NCI-H2107 treated with DMSO at 0.1 percent for 48 hours (cell line): ENCODE measurements around the gene IGSF21.
"Not testable (repeated sequence)": the region's sequence is repeated elsewhere in the genome, so short reads cannot be mapped to it uniquely, and the experiment has no call there.

Experiments used
- DNase-seq: peaks from one replicate; lab custom pipeline; 2025; ENCODE audit not compliant: unreplicated experiment; lab: John Stamatoyannopoulos, UW

Gene IGSF21

GRCh38 chr1:18415448-18416027, 307.9 kb downstream of the IGSF21 start:
- no peak for DNase-seq

DNA sequence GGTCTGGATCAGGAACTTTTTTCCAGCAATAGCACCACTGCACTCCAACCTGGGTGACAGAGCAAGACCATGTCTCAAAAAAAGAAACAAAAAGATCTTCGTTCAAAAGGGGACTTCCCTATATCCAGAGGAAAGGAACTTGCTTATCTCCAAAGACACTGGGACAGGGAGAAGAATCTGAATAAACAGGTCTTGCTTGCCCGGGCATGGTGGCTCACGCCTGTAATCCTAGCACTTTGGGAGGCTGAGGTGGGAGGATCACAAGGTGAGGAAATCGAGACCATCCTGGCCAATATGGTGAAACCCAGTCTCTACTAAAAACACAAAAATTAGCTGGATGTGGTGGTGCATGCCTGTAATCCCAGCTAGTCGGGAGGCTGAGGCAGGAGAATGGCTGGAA, 308.5 kb downstream of the IGSF21 start:
- DNase-seq: not testable (repeated sequence)

DNA sequence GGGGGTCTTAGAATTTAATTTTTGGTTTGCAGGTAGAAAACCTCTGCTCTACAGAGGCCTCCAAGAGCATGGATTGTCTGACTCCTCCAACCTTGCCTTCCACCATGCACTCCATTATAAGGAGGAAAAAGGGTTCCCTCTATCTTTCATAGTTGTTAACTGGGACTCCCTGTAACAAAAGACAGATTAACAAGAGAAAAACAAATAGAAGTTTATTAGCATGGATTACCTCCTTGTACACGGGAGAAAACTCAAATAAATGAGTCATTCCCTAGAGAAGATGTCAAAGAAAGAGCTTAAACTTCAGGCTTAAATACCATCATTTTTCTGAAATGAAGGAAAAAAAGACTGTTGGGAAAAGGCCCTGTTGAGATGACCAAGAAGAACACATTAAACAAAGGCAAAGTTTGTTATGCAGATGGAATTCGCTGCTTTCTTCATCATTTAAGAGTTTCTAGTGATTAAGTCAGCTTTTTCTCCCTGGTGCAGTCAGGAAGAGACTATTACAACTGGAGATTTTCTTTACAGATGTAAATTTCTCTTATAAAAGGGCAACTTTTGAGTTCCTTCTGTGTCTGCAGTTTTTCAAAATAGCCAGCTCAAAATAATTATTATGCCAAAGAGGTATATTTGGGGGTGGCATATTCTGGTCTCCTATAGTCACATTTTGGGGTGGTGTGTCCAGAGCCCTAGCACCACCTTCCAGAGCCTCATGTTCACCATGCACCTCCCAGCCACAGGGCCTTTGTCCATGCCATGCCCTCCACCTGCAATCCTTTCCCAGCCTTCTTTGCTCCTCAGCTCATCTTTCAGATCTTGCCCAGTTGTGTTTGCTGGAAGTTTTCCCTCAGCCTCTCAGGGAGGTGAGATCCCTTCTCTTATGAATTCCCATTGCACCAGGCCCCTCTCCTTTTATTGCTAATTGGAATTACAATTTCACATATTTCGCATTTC, 310.0 kb downstream of the IGSF21 start:
- no peak for DNase-seq

DNA sequence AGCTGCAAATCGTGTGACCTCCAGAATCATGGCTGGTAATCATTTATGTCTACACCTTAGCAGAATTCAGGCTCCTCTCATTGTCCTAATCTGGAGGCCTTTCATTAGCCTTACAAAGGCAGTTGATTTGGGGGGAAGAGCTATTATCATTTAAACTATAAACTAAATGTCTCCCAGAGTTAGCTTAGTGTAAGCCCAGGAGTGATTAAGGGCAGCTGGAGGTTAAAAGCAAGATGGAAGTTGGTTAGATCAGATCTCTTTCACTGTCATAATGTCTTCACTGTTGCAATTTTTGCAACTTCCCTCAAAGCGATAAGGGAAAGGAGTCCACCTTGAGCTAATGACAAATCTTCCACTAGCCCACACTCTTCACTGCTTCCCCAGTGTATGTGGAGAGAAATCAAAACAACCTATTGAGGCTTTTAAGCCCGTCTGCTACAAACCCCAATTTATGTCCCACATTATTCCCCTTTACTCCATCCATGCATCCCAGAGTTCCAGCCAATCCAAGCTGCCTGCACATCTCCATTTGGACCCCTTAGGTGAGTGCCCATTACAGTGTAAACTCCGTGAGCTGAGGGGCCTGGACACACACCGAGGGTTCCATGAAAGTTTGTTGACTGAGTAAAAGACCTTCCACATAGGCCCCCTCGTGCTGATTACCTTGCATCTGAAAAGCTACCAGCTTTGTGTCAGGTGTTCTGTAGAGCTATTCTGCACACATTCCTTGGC, 311.7 kb downstream of the IGSF21 start:
- DNase-seq: no peak

- DNase-seq: no peak
Observed at GRCh38 chr1:18419845-18420184, 312.2 kb downstream of the IGSF21 start.

DNA sequence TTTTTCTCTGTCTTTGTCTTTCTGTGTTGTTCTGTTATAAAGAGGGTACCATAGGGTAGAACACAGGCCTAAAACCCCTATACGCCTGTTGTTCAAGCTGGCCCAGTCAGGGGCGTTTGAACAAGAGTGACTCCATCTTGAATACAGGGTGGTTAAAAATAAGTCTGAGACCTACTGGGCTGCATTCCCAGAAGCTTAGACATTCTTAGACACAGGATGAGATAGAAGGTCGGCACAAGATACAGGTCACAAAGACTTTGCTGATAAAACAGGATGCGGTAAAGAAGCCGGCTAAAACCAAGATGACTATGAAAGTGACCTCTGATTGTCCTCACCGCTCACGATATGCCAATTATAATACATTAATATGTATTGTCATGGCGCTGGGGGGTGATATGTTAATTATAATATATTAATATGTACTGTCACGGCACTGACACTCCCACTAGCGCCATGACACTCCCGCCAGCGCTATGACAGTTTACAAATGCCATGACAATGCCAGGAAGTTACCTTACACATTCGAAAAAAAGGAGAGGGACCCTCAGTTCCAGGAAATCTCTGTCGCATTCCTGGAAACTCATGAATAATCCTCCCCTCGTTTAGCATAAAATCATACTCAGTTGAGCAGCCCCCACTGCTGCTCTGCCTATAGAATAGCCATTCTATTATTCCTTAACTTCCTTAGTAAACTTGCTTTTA, 314.6 kb downstream of the IGSF21 start:
- no peak for DNase-seq

- DNase-seq: no peak
Observed at GRCh38 chr1:18422954-18423353, 315.4 kb downstream of the IGSF21 start.

- DNase-seq: no peak
Observed at GRCh38 chr1:18426580-18426979, 319.0 kb downstream of the IGSF21 start.
